ENCODE results near the gene C19orf81. TPM values are rescaled to one million over a fixed set of nuclear protein-coding genes. Genes with fewer than 3 reads are reported as not detected.

Gene C19orf81
- total RNA-seq, 1 experiment from 2014 or later = 22.4 TPM

DNA sequence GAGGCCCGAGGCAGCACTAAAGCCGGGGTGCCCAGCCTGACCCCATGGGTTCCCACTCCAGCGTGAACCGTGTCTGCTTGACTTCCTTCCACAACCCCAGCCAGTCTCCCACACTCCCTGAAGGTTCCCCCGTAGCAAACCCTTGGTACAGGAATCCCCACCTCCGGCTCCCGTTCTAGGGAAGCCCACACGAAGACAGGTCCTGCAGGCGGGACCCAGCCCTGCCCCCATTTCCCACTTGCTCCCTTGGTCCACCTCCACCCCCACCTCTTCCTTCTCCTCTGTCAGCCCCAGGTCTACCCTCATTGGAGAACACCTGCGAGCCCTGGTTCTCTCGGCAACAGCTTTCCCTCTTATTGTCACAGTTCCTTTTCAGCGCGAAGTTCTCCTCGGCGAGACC lies 23.9 kb downstream of the C19orf81 start (continued):
- TF ChIP-seq, protein P1, sequence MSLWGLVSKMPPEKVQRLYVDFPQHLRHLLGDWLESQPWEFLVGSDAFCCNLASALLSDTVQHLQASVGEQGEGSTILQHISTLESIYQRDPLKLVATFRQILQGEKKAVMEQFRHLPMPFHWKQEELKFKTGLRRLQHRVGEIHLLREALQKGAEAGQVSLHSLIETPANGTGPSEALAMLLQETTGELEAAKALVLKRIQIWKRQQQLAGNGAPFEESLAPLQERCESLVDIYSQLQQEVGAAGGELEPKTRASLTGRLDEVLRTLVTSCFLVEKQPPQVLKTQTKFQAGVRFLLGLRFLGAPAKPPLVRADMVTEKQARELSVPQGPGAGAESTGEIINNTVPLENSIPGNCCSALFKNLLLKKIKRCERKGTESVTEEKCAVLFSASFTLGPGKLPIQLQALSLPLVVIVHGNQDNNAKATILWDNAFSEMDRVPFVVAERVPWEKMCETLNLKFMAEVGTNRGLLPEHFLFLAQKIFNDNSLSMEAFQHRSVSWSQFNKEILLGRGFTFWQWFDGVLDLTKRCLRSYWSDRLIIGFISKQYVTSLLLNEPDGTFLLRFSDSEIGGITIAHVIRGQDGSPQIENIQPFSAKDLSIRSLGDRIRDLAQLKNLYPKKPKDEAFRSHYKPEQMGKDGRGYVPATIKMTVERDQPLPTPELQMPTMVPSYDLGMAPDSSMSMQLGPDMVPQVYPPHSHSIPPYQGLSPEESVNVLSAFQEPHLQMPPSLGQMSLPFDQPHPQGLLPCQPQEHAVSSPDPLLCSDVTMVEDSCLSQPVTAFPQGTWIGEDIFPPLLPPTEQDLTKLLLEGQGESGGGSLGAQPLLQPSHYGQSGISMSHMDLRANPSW (CRISPR knock-in tag; conservative IDR thresholded peaks at IDR 0.05; ENCODE audit: low read depth) = no peak
- no peak for TF ChIP-seq ZNF396 (CRISPR knock-in tag; IDR thresholded peaks at IDR 0.05; ENCODE audit: borderline replicate concordance)
- TF ChIP-seq, protein P2, sequence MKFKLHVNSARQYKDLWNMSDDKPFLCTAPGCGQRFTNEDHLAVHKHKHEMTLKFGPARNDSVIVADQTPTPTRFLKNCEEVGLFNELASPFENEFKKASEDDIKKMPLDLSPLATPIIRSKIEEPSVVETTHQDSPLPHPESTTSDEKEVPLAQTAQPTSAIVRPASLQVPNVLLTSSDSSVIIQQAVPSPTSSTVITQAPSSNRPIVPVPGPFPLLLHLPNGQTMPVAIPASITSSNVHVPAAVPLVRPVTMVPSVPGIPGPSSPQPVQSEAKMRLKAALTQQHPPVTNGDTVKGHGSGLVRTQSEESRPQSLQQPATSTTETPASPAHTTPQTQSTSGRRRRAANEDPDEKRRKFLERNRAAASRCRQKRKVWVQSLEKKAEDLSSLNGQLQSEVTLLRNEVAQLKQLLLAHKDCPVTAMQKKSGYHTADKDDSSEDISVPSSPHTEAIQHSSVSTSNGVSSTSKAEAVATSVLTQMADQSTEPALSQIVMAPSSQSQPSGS (CRISPR knock-in tag; IDR thresholded peaks at IDR 0.05; ENCODE audit: borderline replicate concordance, low read depth) = no peak
- TF ChIP-seq, protein P3, sequence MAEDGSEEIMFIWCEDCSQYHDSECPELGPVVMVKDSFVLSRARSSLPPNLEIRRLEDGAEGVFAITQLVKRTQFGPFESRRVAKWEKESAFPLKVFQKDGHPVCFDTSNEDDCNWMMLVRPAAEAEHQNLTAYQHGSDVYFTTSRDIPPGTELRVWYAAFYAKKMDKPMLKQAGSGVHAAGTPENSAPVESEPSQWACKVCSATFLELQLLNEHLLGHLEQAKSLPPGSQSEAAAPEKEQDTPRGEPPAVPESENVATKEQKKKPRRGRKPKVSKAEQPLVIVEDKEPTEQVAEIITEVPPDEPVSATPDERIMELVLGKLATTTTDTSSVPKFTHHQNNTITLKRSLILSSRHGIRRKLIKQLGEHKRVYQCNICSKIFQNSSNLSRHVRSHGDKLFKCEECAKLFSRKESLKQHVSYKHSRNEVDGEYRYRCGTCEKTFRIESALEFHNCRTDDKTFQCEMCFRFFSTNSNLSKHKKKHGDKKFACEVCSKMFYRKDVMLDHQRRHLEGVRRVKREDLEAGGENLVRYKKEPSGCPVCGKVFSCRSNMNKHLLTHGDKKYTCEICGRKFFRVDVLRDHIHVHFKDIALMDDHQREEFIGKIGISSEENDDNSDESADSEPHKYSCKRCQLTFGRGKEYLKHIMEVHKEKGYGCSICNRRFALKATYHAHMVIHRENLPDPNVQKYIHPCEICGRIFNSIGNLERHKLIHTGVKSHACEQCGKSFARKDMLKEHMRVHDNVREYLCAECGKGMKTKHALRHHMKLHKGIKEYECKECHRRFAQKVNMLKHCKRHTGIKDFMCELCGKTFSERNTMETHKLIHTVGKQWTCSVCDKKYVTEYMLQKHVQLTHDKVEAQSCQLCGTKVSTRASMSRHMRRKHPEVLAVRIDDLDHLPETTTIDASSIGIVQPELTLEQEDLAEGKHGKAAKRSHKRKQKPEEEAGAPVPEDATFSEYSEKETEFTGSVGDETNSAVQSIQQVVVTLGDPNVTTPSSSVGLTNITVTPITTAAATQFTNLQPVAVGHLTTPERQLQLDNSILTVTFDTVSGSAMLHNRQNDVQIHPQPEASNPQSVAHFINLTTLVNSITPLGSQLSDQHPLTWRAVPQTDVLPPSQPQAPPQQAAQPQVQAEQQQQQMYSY (CRISPR knock-in tag; IDR thresholded peaks at IDR 0.05) = no peak

DNA sequence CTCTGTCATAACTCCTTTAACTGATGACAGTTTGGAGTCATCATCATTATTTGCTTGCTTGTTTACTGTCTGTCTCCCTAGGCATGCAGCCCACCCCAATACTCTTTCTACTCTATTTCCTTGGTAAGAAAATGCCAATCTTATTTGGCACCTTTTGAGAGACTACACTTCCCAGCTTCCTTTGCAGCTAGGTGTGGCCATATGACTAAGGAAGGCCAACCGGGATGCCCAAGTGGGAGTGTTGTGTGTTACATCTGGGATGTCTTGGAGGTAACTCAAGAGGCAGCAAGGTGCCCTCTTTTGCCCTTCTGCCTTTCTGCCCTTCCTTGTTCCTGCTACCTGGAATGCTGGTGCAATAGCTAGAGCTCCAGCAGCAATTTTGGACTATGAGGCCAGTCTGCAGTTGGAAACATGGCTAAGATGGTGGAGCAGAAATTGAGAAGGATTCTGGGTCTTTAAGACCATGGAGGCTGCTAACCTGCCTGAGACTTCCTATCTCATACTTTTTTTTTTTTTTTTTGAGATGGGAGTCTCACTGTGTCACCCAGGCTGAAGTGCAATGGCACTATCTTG lies 27.5 kb downstream of the C19orf81 start:
- TF ChIP-seq, protein P4, sequence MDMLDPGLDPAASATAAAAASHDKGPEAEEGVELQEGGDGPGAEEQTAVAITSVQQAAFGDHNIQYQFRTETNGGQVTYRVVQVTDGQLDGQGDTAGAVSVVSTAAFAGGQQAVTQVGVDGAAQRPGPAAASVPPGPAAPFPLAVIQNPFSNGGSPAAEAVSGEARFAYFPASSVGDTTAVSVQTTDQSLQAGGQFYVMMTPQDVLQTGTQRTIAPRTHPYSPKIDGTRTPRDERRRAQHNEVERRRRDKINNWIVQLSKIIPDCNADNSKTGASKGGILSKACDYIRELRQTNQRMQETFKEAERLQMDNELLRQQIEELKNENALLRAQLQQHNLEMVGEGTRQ (CRISPR knock-in tag; IDR thresholded peaks at IDR 0.05) = peak; percentile 76
- TF ChIP-seq SP1 (CRISPR knock-in tag; conservative IDR thresholded peaks at IDR 0.05) (no peak), GTF2I (CRISPR knock-in tag; conservative IDR thresholded peaks at IDR 0.05) (peak; percentile 91)
- TF ChIP-seq, protein P5, sequence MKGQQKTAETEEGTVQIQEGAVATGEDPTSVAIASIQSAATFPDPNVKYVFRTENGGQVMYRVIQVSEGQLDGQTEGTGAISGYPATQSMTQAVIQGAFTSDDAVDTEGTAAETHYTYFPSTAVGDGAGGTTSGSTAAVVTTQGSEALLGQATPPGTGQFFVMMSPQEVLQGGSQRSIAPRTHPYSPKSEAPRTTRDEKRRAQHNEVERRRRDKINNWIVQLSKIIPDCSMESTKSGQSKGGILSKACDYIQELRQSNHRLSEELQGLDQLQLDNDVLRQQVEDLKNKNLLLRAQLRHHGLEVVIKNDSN (CRISPR knock-in tag; IDR thresholded peaks at IDR 0.05) = 0 out of 2 replicates have a peak, but pooled peaks have one; percentile 58
- Mint-ChIP-seq H3K36me3 (peaks cover 3% of the 10 kb centered on the region; the same call in 1 of the 2 replicates), H3K4me1 (peaks cover 31% of the 10 kb centered on the region), H3K4me3 (no peak overlapping the region), H3K27ac (no peak overlapping the region), H3K27me3 (ENCODE audit: low read depth) (peaks cover 84% of the 10 kb centered on the region), H3K9me3 (0 out of 2 replicates have a peak, but pooled peaks cover 4% of the 10 kb centered on the region)
- ChIA-PET CTCF (interaction anchor here (1.7 kb wide), 1 partner anchor 48 kb away, joined by 7 read pairs; no protein-coding TSS in a partner anchor), POLR2A (interaction anchor here (0.8 kb wide), 1 partner anchor 16 kb away, joined by 3 read pairs; no protein-coding TSS in a partner anchor)
- DNase-seq (ENCODE audit: low spot score) (no peak), ATAC-seq (no peak)

DNA sequence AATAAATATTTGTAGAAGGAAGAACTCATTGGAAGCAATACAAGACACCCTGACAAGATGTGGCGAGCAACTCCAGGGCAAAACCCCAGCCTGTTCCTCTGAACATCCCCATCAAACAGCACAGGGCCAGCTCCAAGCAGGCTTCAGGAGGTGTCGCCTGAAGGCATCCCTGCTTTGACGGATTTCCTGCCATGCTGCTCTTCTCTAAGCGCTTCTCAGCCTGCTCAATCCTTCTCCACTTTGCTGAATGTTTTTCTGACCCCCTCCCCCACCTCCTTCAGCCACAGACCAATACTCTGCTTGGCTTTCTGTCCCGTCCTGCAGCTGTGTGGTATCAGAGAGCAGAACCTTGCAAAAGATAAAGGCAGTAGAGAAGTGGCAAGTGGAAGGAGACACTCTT lies 28.4 kb downstream of the C19orf81 start:
- ChIA-PET POLR2A (no interaction called here), CTCF (interaction anchor here (1.7 kb wide), 1 partner anchor 47 kb away, joined by 7 read pairs; no protein-coding TSS in a partner anchor)
- Mint-ChIP-seq H3K4me3 (peak overlapping the region; percentile 2; the same call in 1 of the 2 replicates), H3K9me3 (0 out of 2 replicates have a peak, but pooled peaks cover 4% of the 10 kb centered on the region), H3K36me3 (peaks cover 3% of the 10 kb centered on the region; the same call in 1 of the 2 replicates), H3K4me1 (peaks cover 31% of the 10 kb centered on the region), H3K27ac (no peak overlapping the region), H3K27me3 (ENCODE audit: low read depth) (peaks cover 84% of the 10 kb centered on the region)
- ATAC-seq (peak; percentile 13; the same call in 1 of the 2 replicates), DNase-seq (ENCODE audit: low spot score) (no peak)
- TF ChIP-seq ZNF423 (CRISPR knock-in tag; IDR thresholded peaks at IDR 0.05) (no peak), ZNF416 (CRISPR knock-in tag; IDR thresholded peaks at IDR 0.05) (no peak), TEAD4 (CRISPR knock-in tag; IDR thresholded peaks at IDR 0.05) (no peak), TEAD1 (CRISPR knock-in tag; IDR thresholded peaks at IDR 0.05) (no peak), NFE2L1 (CRISPR knock-in tag; IDR thresholded peaks at IDR 0.05) (no peak)
- TF ChIP-seq, protein P6, sequence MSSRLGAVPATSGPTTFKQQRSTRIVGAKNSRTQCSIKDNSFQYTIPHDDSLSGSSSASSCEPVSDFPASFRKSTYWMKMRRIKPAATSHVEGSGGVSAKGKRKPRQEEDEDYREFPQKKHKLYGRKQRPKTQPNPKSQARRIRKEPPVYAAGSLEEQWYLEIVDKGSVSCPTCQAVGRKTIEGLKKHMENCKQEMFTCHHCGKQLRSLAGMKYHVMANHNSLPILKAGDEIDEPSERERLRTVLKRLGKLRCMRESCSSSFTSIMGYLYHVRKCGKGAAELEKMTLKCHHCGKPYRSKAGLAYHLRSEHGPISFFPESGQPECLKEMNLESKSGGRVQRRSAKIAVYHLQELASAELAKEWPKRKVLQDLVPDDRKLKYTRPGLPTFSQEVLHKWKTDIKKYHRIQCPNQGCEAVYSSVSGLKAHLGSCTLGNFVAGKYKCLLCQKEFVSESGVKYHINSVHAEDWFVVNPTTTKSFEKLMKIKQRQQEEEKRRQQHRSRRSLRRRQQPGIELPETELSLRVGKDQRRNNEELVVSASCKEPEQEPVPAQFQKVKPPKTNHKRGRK (CRISPR knock-in tag; IDR thresholded peaks at IDR 0.05; ENCODE audit: borderline replicate concordance) = no peak
- TF ChIP-seq, protein P7, sequence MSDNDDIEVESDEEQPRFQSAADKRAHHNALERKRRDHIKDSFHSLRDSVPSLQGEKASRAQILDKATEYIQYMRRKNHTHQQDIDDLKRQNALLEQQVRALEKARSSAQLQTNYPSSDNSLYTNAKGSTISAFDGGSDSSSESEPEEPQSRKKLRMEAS (CRISPR knock-in tag; IDR thresholded peaks at IDR 0.05) = peak; percentile 48; the same call in 1 of the 2 replicates
